ELF-1 (cell line): ENCODE measurements around the gene FRMD3.

Source experiments
- DNase-seq: peaks from one replicate; pipeline ENCODE4 v3.0.0-alpha.2; 2016; ENCODE audit warnings: low read depth, low spot score

FRMD3 gene

DNA sequence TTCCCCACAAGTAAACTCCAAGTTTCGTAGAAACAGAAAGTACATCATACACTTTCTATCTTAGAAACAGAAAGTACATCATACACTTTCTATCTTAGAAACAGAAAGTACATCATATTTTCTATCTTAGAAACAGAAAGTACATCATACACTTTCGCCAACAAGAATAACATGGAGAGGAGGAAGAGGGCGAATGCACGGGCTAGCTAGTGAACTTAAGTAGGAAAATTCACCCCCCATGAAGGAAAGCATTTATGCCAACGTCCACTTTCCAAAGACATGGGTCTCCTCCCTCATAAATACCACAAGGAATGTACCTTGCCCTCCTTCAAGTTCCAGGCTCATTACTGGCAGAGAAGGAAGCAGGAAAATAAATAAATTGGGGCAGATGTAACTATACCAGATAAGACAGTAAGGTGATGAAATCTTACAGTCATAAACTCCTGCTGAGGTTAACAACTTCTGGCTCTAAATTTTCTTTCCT lies 64.7 kb downstream of the FRMD3 start:
- no peak for DNase-seq

DNA sequence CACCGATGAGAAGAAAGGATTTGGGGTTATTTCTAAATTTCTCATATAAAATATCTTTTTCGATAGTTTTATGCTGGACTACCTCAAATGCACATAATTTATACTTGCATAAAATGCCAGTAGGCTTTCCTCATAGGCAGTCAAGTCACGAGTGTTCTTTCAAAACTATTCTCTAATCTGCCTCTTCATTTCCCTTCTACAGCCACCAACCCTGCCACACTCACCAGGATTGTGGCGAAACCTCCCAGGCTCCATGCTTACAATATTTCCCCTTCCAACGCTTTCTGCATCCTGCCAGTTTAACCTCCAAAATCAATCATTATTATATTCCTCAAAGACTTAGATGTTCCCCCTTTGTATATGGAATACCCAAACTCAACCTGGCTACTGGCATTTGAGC lies 65.4 kb downstream of the FRMD3 start:
- no peak for DNase-seq

GRCh38 chr9:83472221-83472665 lies 66.0 kb downstream of the FRMD3 start:
- no peak for DNase-seq

DNA sequence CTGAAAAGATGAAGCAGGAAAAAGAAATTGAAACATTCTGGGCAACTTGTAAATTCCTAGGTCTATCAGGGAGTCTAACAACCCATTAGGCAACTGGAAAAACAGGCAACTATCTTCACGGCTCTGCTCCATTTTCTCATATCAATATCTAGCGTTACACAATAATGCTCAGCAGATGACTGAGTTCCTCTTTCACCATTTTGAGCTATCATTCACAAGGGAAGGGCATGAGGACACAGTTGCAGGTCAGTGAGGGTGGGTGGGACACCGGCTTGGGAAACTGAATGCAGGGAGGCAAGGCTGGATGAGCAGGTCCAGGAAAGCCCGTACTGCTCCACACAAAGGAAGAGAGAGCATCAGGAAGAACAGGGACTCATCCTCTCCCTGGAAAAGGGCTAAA lies 67.0 kb downstream of the FRMD3 start:
- DNase-seq: no peak

GRCh38 chr9:83469722-83470121 lies 68.5 kb downstream of the FRMD3 start:
- DNase-seq: no peak

DNA sequence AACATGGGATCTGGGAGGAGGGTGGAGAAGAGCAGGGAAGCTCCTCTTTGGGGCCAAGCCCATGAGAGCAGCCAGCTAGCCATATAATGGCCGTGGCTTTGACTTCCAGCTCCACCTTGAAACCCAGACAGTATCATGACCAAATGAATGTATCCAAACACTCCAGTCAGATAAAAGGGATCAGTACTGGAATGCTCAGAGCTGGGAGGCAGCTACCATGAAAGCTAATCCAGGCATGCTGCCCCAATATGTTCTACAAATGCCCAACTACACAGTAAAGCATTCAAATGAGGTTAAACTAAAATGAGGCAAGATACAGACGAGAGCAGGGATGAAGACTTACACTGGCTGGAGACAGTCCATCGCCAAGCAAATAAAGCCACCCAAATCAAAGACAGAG lies 69.4 kb downstream of the FRMD3 start:
- no peak for DNase-seq

GRCh38 chr9:83466877-83467276 lies 71.3 kb downstream of the FRMD3 start:
- no peak for DNase-seq

DNA sequence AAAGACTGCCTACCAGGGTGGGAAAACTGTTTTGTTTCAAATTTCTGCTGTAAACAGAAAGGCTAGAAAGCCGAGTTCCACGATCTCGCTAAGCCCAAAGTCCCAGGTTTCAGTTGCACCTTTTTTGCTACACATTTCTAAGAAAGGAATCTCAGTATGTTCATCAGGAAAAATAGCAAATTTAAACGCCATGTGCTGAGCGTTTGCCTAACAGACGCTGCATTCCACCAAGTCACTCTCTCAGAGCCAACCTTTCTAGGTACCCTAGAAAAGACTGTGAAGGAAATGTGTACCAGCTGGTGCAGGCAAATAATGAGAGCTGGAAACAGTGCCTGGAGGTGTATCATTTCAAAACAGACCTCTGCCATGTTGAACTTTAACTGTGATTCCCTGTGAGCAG lies 71.8 kb downstream of the FRMD3 start:
- no peak for DNase-seq

GRCh38 chr9:83459830-83460229 lies 78.4 kb downstream of the FRMD3 start:
- DNase-seq: no peak

DNA sequence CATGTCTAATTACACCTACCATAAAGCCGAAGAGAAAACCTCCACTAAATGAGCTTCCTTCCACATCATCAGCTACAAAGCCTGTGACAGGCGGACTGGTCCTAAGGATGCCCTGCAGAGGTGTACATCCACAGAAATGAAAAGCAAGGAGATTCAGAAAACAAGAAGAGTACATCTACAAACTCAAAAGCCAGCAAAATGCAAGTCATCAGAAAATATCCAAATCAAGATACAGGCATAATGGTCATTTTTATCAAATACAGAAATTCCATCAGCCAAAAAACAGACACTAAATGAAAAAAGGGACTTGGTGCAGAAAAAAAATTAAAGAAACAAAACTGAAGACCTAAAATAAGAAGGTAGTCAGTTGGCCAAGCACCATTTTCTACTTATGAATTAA lies 79.7 kb downstream of the FRMD3 start:
- DNase-seq: no peak

- DNase-seq: no peak
Measured at GRCh38 chr9:83457005-83457404, 81.2 kb downstream of the FRMD3 start.

GRCh38 chr9:83456226-83456625 lies 82.0 kb downstream of the FRMD3 start:
- no peak for DNase-seq

DNA sequence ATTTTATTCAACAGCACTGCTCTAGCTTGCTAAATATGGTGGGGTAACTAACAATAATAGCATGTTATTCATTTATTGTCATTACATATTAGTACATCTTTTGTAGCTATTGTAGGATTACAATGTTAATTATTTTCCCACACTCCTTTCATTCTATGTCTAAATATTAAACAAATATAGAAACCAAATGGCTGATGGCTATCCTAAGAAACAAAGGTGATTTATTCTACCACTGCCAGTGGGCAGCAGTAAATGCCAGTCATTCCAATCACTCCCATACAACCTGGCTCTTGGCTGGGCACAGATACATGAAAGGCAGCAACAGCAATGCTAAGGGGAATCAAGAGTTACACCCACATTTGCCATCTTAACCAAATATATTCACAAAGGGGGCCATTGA lies 84.1 kb downstream of the FRMD3 start:
- DNase-seq: no peak

- DNase-seq: peak; percentile 16
Measured at GRCh38 chr9:83451308-83451707, 86.9 kb downstream of the FRMD3 start.

- DNase-seq: no peak
Measured at GRCh38 chr9:83449983-83450382, 88.2 kb downstream of the FRMD3 start.

- DNase-seq: no peak
Measured at GRCh38 chr9:83449166-83449565, 89.0 kb downstream of the FRMD3 start.

- DNase-seq: no peak
Measured at GRCh38 chr9:83448626-83449025, 89.6 kb downstream of the FRMD3 start.

DNA sequence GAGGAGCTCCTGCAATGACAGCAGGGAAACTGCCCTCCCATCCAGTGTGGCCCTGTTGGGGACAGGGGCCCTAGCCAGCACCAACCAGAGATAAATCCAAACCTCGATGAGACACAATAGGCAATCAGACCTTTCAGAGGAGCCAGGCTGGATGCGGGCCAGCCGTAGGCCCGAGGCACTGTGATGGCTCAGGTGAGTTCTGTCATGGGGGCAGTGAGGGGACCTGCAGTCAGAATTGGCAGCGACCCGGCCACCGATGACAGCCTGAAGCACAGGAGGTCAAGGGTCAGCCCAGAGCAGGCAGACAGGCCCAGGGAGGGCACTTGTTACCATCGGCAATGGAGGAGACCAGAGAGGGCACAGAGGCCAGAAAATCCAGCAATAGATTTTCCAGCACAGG lies 90.8 kb downstream of the FRMD3 start:
- DNase-seq: no peak

DNA sequence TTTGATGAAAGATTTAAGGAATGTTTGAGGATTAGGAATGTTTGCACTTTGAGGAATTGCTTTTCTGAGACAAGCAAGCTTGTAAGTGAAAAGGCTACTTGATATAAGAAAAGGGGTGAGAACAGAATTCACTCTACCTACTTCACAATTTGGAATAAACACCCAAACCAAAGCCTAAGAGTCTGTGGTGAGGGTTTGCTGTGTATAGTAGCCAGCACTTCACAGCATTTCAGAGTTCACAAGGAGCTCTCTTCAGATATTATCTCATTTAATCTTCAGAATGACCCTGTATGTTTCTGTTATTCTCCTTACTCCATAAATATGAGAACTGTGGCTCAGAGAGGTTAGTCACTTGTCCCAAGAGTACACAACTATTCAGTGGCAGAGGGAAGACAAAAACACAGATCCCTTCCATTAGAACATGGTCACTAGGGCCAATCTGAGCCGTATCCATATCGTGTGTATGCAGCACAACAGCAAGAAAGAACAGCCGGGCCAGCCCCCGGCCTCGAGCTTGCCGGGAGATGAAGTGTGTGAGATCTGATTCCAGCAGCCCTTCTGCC lies 92.4 kb downstream of the FRMD3 start:
- no peak for DNase-seq

GRCh38 chr9:83444110-83444509 lies 94.1 kb downstream of the FRMD3 start:
- no peak for DNase-seq

- DNase-seq: no peak
Measured at GRCh38 chr9:83441390-83441789, 96.8 kb downstream of the FRMD3 start.

- DNase-seq: no peak
Measured at GRCh38 chr9:83440641-83441040, 97.6 kb downstream of the FRMD3 start.

DNA sequence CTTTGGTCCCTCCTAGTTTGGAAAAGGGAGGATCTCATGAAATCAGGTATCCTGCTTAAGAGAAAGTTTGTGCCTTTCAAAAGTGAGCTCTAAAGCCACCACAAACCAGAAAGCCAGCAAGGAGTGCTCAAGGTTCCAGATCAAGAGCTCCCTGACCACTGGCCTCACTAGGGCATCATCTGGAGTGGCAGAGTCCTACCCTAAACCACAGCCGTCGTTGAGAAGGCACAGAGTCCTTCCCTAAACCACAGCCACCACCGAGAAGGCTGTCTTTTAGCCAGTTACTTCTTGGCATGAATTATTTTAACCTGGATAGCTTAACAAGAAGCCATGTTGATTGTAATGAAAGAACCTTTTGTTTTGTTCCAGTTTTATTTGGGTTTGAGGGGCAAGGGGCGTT lies 102.9 kb downstream of the FRMD3 start:
- DNase-seq: no peak

DNA sequence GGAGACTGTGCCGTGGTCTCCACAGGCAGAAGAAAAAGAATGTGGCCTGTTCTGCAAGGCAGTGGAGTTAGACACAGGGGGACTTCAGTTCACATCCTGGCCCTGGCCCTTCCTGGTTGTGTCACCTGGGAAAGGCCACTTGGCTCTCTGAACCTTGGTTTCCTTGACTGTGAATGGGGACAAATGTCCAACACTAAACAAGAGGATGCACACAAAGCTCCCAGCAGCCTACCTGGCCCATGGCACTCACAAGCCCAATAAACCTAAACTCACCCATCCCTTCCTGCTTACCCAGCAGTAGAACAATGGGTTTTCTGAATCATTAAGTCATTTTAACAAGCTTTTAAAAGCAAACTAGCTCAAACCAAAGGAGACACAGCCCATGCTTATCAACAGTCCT lies 103.9 kb downstream of the FRMD3 start:
- DNase-seq: no peak
